Umbilical cord (tissue), 2 donors: Measurements from ENCODE around the gene GEN1. TPM values are rescaled to one million over a fixed set of nuclear protein-coding genes. Genes with fewer than 3 reads are reported as not detected.
"Not testable (repeated sequence)": the region's sequence is repeated elsewhere in the genome, so short reads cannot be mapped to it uniquely, and the experiment has no call there.

Experiments used
- DNase-seq: peaks from one replicate; pipeline ENCODE4 v3.0.0-alpha.2; 2015; ENCODE audit warnings: low spot score
- total RNA-seq: library from RNA; depleted of rRNA; stranded (reverse); fragments of >200 nt; gene quantifications from one replicate; pipeline ENCODE4 v1.2.3, GENCODE V29; 2014; ENCODE audit warnings: low replicate concordance; ENCODE audit not compliant: insufficient read depth

GEN1 gene
- total RNA-seq, 1 donor from 2014 or later: 9.6 TPM

DNA sequence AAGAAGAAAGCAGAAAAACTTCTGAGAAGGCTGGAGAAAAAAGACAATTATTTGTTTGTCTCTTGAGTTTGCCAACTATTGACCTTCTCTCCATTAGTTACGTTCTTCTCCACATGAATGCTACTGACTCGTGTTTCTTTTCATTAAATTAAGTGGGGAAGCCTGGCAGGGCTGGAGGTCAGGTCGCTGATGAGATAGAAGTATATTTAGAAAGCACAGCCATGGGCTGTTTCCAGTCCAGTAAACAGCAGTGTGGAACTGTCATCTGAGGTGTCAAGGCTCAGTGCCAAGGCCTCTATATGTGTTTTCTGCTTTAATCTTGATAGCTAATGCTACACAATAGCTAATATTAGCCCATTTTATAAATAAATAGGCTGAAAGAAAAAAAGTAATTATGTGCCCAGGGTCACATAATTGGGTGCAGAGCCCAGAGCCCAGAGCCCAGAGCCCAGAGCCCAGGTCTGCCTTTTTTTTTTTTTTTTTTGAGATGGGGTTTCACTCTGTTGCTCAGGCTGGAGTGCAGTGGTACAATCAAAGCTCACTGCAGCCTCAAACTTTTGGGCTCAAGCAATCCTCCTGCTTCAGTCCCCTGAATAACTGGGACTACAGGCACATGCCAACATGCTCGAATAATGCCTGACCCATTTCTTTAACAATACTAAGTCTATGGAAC is 68.6 kb downstream of the GEN1 start:
- no peak for DNase-seq

GRCh38 chr2:17823646-17824045 is 69.7 kb downstream of the GEN1 start:
- not testable (repeated sequence) for DNase-seq

DNA sequence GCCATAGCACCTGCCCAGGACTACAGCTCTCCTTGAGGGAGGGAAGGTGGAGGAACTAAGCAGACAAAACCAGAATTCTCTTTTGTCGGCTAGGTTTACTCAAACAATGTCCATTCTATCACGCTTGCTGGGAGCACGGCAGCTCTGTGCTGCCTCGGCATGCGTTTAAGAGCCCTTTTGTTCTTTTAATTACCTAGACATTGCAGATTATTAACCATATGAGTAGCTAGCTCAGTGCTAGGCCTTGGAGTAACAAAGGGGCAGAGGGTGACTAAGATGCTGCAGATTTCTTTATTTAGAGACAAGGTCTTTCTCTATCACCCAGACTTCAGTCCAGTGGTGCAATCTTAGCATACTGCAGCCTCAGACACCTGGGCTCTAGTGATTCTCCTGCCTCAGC is 73.4 kb downstream of the GEN1 start:
- DNase-seq: no peak

GRCh38 chr2:17827785-17828184 is 73.8 kb downstream of the GEN1 start:
- DNase-seq: no peak

DNA sequence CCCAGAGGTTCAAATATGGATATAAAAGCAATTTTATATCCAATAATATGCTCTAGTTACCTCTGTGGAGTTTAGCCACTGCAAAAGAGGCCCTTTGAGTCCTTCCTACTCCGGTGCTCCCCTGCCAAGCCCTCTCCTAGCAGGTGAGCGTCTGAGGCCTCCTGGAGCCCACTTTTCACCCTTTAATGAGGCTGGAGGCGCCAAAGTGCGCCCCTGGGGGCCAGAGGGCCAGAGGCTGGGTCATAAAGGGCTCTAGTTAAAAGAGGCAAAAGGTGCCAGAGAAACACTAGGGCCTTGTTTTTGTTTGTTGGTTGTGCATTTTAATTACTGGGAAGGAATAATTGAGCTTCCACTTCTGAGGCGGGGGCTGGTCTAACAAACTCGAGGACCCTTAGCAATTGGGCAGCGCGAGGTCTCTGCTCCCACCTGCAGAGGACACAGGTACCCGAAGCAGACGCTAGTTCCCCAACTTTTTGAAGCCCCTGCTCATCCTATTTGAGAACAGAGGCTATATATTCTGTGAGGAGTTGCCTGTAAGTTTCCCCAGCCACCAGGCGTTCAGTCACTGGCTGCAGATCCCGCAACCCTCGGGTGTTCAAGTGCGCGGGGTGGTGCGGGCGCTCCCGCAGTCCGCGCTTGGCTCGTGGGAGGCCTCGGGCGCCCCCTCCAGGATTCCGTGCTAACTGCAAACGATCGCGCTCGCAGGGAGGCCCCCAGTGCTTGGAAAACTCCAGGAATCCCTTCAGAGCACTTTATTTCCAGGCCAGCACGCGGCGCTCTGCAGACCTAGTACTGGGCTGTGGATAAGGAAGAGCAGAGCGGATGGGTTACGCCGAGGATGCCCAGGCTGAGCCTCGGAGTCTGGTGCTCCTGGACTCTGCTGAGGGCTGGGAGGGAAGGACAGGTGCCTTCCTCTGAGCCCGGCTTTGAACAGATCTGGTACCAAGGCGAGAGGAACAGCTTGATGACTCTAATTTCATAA is 76.4 kb downstream of the GEN1 start:
- DNase-seq: peak; percentile 65

GRCh38 chr2:17835516-17835915 is 81.6 kb downstream of the GEN1 start:
- no peak for DNase-seq

Other genes with a start within 250 kb of the GEN1 start
- gene RAD51AP2, start 235.7 kb upstream of the GEN1 start, total RNA-seq: 11.6 TPM
- 7.7 TPM for gene VSNL1, start 213.4 kb upstream of the GEN1 start, total RNA-seq
- 32.7 TPM for gene SMC6, start 328 bp upstream of the GEN1 start, total RNA-seq
- gene MSGN1, start 62.3 kb downstream of the GEN1 start, total RNA-seq: not detected
- gene KCNS3, start 124.5 kb downstream of the GEN1 start, total RNA-seq: 2.9 TPM